GM19023 (cell line): ENCODE measurements around the gene RSPRY1.

Source experiments
- ATAC-seq: cut with Tn5 transposase; IDR thresholded peaks from one replicate; pipeline ENCODE4 v1.9.1; 2021; ENCODE audit warnings: mild to moderate bottlenecking, moderate library complexity; ENCODE audit not compliant: unreplicated experiment

Gene RSPRY1

GRCh38 chr16:57185945-57186871 lies at the start of gene RSPRY1, which contains the start of gene PSME3IP1:
Gene RSPRY1 (plus strand): TSS chr16:57186329. CDS start chr16:57204659, 18,330 bp downstream.
Gene PSME3IP1 (minus strand): TSS chr16:57186039. CDS start chr16:57173854, 12,185 bp downstream.
- ATAC-seq: peak; percentile 82

DNA sequence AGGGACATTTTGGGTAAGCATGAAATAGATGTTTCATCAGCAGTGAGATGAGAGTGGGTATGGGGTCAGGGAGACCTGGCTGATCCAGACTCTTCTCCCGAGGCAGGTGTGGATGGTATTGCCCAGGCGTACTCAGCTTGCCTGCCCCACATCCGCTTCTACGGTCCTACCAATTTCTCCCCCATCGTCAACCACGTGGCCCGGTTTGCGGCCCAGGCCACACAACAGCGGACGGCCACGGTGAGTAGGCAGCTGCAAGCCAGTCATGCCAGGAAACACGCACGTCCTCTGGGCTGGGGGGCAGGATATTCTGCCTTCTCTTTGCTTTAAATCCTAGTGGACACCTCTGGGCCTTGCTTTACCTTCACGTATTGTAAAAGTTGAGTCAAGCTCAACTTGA lies 49.1 kb upstream of the RSPRY1 start:
- no peak for ATAC-seq

GRCh38 chr16:57137566-57138273 lies 48.4 kb upstream of the RSPRY1 start:
- ATAC-seq: no peak

DNA sequence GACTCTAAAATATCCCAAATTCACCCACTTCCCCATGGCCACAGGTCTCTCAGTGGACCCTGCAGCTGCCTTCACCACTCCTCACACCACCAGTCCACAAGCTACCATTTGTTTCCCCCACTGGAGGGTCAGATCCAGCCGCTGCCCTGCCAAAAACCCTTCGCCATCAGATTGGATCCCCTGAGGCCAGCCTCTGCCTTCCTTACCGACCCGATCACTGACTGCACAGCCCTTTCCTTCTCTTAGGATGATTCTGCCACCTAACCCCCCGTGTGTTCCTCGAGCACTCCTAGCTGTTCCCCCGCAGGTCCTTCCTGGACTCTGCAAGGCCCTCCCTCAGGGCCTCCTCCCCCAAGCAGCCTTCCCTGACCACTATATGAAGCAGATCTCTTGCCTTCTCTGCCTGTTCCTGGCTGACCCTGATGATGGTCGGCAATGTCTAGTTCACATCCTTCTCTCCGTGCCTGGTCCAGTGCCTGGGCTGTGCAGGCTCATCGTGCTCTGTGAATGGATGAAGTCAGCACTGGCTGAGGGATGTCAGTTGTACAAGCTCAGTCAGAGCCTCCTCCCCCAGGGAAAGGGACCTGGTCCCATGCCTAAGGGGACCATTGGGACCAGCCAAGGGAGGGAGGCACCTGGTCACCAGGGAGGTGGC lies 47.7 kb upstream of the RSPRY1 start:
- ATAC-seq: no peak

- no peak for ATAC-seq
Observed at GRCh38 chr16:57140931-57141668, 45.0 kb upstream of the RSPRY1 start.

- no peak for ATAC-seq
Observed at GRCh38 chr16:57141822-57142631, 44.1 kb upstream of the RSPRY1 start.

GRCh38 chr16:57143149-57143921 lies 42.8 kb upstream of the RSPRY1 start:
- ATAC-seq: no peak

DNA sequence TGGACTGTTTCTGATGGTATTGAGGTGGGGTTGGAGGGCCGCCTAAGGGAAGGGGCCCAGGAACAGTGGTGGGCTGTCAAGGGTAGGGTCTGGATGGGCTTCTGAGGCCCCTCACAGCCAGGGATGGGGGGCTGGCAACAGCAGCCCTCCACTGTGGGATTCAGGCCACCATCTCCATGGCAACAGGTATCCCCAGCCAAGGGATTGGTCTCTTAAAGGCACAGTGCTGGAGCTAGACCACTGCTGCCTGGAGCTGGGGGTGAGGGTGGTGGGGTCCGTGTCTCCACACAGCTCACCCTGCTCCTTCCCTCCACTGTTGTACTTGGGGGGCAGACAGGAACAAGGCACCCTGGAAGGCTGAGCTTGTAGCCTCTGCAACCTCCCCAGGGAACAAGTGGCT lies 42.1 kb upstream of the RSPRY1 start:
- no peak for ATAC-seq

DNA sequence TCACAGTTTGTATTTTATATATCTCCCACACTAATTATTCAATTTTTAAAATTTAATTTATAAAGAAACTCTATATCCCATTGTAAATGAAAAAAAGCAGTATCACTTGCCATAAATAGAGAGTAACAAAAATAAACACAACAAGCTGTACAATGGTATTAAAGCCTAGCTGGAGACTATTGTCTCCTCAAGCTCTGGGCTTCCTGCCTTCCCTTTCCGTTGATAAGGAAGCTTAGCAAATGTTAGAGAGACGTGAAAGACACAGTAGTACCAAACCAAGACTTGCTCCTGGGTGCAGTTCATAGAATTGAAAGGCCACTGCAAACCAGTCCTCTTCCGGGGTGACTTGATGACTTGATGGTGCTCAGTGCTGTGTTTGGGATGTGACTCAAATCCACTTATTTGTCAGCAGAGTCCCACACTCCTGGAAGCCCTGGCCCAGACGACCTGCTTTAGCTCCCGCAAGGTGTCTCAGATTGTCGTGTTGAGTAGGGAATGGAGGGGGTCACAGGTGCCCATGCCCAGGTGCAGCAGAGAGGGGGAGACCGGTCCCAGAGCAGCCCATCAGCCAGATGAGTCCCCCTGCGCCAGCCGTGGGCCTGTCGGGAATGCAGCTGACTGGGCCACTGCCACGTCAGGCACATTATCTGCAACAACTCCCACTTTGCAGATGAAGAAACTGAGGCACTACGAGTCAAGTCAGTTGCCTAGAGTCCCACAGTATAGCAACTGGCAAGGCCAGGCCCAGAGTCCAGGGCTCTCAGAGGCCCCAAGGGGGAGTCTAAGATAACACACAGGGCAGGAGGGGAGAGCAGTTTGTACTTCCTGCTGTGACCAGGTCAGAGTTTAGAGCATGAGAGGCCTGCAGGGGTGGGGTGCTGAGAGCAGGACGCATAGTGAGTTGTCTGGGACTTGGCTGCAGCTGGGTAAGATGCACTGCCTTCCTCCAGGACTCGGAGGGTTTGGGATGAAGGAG lies 40.8 kb upstream of the RSPRY1 start:
- ATAC-seq: no peak

DNA sequence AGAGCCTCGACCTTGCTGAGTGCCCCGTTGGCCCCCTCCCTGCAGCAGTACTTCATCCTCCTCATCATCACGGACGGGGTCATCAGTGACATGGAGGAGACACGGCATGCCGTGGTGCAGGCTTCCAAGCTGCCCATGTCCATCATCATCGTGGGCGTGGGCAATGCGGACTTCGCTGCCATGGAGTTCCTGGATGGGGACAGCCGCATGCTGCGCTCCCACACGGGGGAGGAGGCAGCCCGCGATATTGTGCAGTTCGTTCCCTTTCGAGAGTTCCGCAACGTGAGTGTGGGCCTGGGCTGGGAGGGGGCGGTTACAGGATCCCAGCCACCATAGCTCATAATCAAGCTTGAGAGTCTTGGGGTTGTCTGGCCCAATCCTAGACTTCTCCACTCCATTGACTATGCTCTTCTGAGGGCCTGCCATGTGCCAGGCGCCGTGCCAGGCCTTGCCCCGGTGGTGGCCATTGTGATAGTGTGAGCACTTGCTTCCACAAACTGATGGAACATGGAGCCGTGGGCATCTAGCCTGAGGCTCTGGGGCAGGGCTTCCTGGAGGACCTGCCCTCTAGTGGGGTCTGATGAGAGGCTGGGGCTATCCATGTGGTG lies 40.0 kb upstream of the RSPRY1 start:
- no peak for ATAC-seq

GRCh38 chr16:57146735-57147134 lies 39.4 kb upstream of the RSPRY1 start:
- ATAC-seq: no peak

DNA sequence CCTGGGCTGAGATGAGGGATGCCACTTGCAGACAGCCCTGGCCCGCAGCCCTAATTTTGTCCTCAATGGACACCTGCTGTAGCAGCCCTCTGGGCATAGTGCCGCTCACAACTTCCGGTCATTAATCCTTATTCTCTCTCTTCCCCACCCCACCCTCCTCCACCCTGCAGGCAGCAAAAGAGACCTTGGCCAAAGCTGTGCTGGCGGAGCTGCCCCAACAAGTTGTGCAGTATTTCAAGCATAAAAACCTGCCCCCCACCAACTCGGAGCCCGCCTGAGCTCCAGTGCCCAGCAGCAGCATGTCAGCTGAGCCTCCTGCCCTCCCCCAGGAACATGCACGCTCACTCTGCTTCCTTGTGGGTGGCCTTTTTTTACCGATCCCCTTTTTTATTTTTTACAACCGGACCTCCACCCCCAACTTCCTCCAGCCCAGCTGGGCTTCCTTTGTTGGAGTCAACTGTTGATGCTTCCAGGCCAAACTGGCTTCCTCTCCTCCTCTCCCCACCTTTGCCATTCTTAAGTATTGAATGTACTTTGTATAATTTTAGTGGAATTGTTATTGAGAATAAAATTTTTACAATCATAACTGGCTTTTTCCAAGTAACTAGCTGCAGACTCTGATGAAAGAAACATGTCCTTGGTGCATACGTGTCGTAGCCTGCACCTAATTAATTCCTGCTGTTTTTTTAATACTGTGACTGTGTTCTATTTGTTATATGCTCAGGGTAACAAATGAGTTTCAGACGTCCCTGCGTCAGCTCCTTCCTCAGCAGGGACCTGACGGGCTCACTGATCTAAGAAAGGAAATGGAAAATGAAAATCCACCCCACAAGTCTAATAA lies 38.5 kb upstream of the RSPRY1 start:
- ATAC-seq: no peak

- no peak for ATAC-seq
Observed at GRCh38 chr16:57148481-57148880, 37.6 kb upstream of the RSPRY1 start.

DNA sequence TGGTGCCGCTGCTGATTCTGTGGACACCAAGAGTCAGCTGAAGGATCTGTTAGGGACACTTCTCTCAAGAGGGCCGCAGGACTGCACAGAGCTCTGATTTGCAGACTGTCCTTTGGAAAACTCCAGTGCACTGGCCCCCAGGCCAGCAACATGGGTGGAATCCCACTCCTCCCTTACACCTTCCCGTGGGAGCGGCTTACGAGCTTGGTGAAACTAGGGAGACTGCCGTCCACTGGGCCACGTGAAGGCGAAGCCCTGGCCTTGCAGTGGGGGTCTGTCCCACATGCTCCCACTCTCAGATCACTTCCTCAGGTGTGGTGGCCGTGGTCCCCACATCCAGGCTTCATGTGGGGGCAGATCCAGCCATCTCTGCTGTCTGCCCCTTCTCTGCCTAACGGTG lies 36.7 kb upstream of the RSPRY1 start:
- ATAC-seq: no peak

DNA sequence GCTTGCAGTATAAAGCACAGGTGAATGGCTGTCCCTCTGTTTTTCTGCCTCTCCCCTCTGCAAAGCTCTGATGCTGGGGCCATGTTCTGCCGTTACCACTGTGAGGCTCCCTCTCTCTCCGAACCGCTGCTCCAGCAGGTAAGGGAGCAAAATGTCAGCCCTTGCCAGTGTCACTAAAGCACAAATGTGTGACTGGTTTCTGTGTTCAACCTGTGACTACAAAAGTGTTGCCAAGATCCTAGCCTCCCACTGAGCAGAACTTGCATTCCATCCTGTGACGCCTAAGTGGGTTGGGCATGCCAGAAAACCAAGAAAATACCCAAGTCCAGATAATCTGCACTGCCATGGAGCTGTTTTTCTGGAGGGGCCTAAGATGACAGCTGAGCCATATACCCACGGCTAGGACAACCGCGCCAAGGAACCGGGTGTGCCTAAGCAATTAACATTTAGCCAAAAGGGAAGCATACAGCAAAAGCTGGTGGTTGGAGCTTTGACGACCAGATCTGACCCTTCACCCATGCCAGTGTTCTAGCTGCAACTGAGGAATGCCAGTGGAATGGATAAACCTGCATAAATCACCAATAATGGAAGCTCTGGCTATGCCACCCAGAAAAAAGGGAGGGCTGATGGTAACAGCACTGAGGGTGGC lies 35.3 kb upstream of the RSPRY1 start:
- no peak for ATAC-seq

DNA sequence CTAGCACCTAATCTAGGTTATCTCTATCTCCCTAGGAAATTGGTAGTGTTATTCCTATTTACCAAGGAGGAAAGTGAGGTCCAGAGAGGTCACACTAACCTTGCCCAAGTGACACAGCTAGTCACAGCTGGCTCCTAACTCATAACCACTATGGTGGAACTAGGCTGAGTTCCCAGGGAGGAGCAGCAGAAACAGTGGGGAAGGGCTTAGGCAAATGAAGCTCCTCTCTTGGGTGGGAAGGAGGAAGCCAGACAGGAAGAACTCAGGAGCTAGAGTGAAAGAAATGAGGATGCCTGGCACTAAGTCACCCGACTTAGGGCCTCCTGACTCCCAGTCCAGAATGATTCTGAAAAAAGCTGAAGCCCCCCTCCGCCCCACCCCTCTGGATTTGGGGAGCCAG lies 34.8 kb upstream of the RSPRY1 start:
- no peak for ATAC-seq
